Liver (tissue), 9 donors: ENCODE data around the gene B9D1. TPM values are rescaled to one million over a fixed set of nuclear protein-coding genes. Genes with fewer than 3 reads are reported as not detected.

Experiments used
- DNase-seq: peaks from one replicate; pipeline ENCODE4 v3.0.0-alpha.2; 2017; ENCODE audit warnings: low spot score
- H3K27ac ChIP-seq, 2 donors: one replicate each; pipeline ENCODE4 v1.7.0; 2013; ENCODE audit warnings: inconsistent platforms in 2 of 2, low read length in 2 of 2, control low read depth in 1 of 2, low read depth in 1 of 2, mild to moderate bottlenecking in 1 of 2
- H3K27me3 ChIP-seq, 4 donors: one replicate each; pipeline versions ENCODE4 v1.6.1 to v1.7.0; 2013; ENCODE audit warnings: low read length in 3 of 4, inconsistent platforms in 1 of 4, mild to moderate bottlenecking in 1 of 4, moderate library complexity in 1 of 4; ENCODE audit not compliant: control insufficient read depth in 4 of 4, insufficient read depth in 4 of 4
- H3K36me3 ChIP-seq, 4 donors: one replicate each; pipeline versions ENCODE4 v1.6.1 to v1.7.0; 2013; ENCODE audit warnings: low read length in 3 of 4, mild to moderate bottlenecking in 3 of 4, low read depth in 1 of 4, moderate library complexity in 1 of 4; ENCODE audit not compliant: control insufficient read depth in 4 of 4, insufficient read depth in 3 of 4
- H3K4me1 ChIP-seq, 4 donors: one replicate each; pipeline versions ENCODE4 v1.6.1 to v1.7.0; 2013; ENCODE audit warnings: low read length in 3 of 4, mild to moderate bottlenecking in 3 of 4, moderate library complexity in 1 of 4; ENCODE audit not compliant: control insufficient read depth in 4 of 4, insufficient read depth in 4 of 4
- H3K4me3 ChIP-seq, 3 donors: one replicate each; pipeline versions ENCODE4 v1.6.1 to v1.7.0; 2013; ENCODE audit warnings: low read length in 3 of 3, control low read depth in 1 of 3, low read depth in 1 of 3, mild to moderate bottlenecking in 1 of 3
- H3K9ac ChIP-seq, 2 donors: one replicate each; pipeline ENCODE4 v1.7.0; 2013; ENCODE audit warnings: low read length in 2 of 2, mild to moderate bottlenecking in 2 of 2, moderate library complexity in 2 of 2, control low read depth in 1 of 2, low read depth in 1 of 2
- H3K9me3 ChIP-seq, 4 donors: one replicate each; pipeline versions ENCODE4 v1.6.1 to v1.7.0; 2013; ENCODE audit warnings: low read length in 3 of 4; ENCODE audit not compliant: control insufficient read depth in 4 of 4
- ATF3 ChIP-seq: IDR thresholded peaks from 2 replicates; pipeline ENCODE4 v1.6.1; 2016; ENCODE audit warnings: antibody characterized with exemption
- EGR1 ChIP-seq, 2 donors: IDR thresholded peaks; 2 replicates each; pipeline ENCODE4 v1.6.1; 2016 to 2018; ENCODE audit warnings: antibody characterized with exemption in 2 of 2, low read depth in 2 of 2
- FOXA1 ChIP-seq: IDR thresholded peaks from 2 replicates; pipeline ENCODE4 v1.6.1; 2016; ENCODE audit warnings: antibody characterized with exemption
- FOXA2 ChIP-seq: IDR thresholded peaks from 2 replicates; pipeline ENCODE4 v1.6.1; 2016; ENCODE audit warnings: antibody characterized with exemption
- GABPA ChIP-seq, 2 donors: IDR thresholded peaks in 1 of 2; conservative IDR thresholded peaks in 1 of 2; 2 replicates each; pipeline ENCODE4 v1.6.1; 2016; ENCODE audit warnings: antibody characterized with exemption in 2 of 2, mild to moderate bottlenecking in 1 of 2, moderate library complexity in 1 of 2
- HNF4G ChIP-seq: IDR thresholded peaks from 2 replicates; pipeline ENCODE4 v1.6.1; 2016; ENCODE audit warnings: antibody characterized with exemption
- JUND ChIP-seq, 2 donors: IDR thresholded peaks; 2 replicates each; pipeline ENCODE4 v1.6.1; 2016; ENCODE audit warnings: antibody characterized with exemption in 2 of 2
- NR2F2 ChIP-seq: IDR thresholded peaks from 2 replicates; pipeline ENCODE4 v1.6.1; 2016; ENCODE audit warnings: antibody characterized with exemption
- RAD21 ChIP-seq, 2 donors: IDR thresholded peaks; 2 replicates each; pipeline ENCODE4 v1.6.1; 2016; ENCODE audit warnings: antibody characterized with exemption in 2 of 2, mild to moderate bottlenecking in 2 of 2
- RXRA ChIP-seq, 2 donors: IDR thresholded peaks; 2 replicates each; pipeline ENCODE4 v1.6.1; 2017 to 2018; ENCODE audit warnings: antibody characterized with exemption in 2 of 2, mild to moderate bottlenecking in 1 of 2
- TAF1 ChIP-seq: conservative IDR thresholded peaks from 2 replicates; pipeline ENCODE4 v1.6.1; 2016; ENCODE audit warnings: antibody characterized with exemption, mild to moderate bottlenecking
- YY1 ChIP-seq: IDR thresholded peaks from 2 replicates; pipeline ENCODE4 v1.6.1; 2016; ENCODE audit warnings: antibody characterized with exemption, mild to moderate bottlenecking
- ZBTB33 ChIP-seq: IDR thresholded peaks from 2 replicates; pipeline ENCODE4 v1.6.1; 2016; ENCODE audit warnings: antibody characterized with exemption
- WGBS: extraction: QIAGEN DNeasy Blood & Tissue Kit; methylation state at CpG from one replicate; pipeline ENCODE4 v1.1.7; 2013; 5-methylcytosine and 5-hydroxymethylcytosine counted together
- polyA plus RNA-seq, 2 donors: library from polyadenylated mRNA; stranded (reverse) in 1 of 2; unstranded in 1 of 2; fragments of 200-250 nt in 1 of 2; fragments of >200 nt in 1 of 2; fragmentation: Nextera tagmentation in 1 of 2; extraction: Ambion mirVana in 1 of 2; gene quantifications; one replicate each; pipeline versions ENCODE4 v1.2.1 to v1.2.3, GENCODE V29; 2013 to 2015
- total RNA-seq, 2 donors: library from RNA; depleted of rRNA; stranded (reverse); fragments of >200 nt; gene quantifications; one replicate each; pipeline ENCODE4 v1.2.3, GENCODE V29; 2014
- TF ChIP-seq, protein P1 (sequence below): IDR thresholded peaks from 2 replicates; pipeline ENCODE4 v1.6.1; 2016; ENCODE audit warnings: antibody characterized with exemption
- TF ChIP-seq, protein P2 (sequence below): fragments of 150-350 bp; IDR thresholded peaks from 2 replicates; pipeline ENCODE4 v1.5.1; 2017; ENCODE audit warnings: improper control_type of control experiment, low read depth, low read length; ENCODE audit not compliant: missing input control
- donor health status: healthy.
- donor health status: healthy.
- donor health status: healthy.
- donor health status: healthy.
- donor health status: healthy.

Gene B9D1
- total and polyA plus RNA-seq, 4 donors = 8.4 to 22.0 (median 10.8) TPM

GRCh38 chr17:19322861-19323260 lies 39.7 kb downstream of the B9D1 start:
- TF ChIP-seq TAF1 (no peak), RXRA (IDR thresholded peaks at IDR 0.05) (no peak), NR2F2 (no peak), FOXA2 (no peak), HNF4G (no peak), YY1 (no peak), ZBTB33 (no peak), RAD21 (IDR thresholded peaks at IDR 0.05) (no peak), GABPA (IDR thresholded peaks at IDR 0.05 in 1 of 2, conservative IDR thresholded peaks at IDR 0.05 in 1 of 2) (no peak)
- TF ChIP-seq, protein P1, sequence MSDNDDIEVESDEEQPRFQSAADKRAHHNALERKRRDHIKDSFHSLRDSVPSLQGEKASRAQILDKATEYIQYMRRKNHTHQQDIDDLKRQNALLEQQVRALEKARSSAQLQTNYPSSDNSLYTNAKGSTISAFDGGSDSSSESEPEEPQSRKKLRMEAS = no peak
- TF ChIP-seq, protein P2, sequence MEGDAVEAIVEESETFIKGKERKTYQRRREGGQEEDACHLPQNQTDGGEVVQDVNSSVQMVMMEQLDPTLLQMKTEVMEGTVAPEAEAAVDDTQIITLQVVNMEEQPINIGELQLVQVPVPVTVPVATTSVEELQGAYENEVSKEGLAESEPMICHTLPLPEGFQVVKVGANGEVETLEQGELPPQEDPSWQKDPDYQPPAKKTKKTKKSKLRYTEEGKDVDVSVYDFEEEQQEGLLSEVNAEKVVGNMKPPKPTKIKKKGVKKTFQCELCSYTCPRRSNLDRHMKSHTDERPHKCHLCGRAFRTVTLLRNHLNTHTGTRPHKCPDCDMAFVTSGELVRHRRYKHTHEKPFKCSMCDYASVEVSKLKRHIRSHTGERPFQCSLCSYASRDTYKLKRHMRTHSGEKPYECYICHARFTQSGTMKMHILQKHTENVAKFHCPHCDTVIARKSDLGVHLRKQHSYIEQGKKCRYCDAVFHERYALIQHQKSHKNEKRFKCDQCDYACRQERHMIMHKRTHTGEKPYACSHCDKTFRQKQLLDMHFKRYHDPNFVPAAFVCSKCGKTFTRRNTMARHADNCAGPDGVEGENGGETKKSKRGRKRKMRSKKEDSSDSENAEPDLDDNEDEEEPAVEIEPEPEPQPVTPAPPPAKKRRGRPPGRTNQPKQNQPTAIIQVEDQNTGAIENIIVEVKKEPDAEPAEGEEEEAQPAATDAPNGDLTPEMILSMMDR = no peak
- 98% methylated on average over 1 of the region's 1 CpG for WGBS
- no peaks in the 10 kb centered on the region for H3K27me3 ChIP-seq
- no peaks in the 10 kb centered on the region for H3K36me3 ChIP-seq
- DNase-seq = no peak
- H3K27ac ChIP-seq = no peak overlapping the region
- H3K9ac ChIP-seq = no peak overlapping the region
- H3K9me3 ChIP-seq = peaks cover 0 to 4% (median 0%) of the 10 kb centered on the region in 4 donors
- H3K4me3 ChIP-seq = no peak overlapping the region
- peaks cover 0 to 5% (median 2%) of the 10 kb centered on the region in 4 donors for H3K4me1 ChIP-seq

GRCh38 chr17:19322129-19322505 lies 40.4 kb downstream of the B9D1 start:
- no peak for DNase-seq
- H3K27ac ChIP-seq = no peak overlapping the region

DNA sequence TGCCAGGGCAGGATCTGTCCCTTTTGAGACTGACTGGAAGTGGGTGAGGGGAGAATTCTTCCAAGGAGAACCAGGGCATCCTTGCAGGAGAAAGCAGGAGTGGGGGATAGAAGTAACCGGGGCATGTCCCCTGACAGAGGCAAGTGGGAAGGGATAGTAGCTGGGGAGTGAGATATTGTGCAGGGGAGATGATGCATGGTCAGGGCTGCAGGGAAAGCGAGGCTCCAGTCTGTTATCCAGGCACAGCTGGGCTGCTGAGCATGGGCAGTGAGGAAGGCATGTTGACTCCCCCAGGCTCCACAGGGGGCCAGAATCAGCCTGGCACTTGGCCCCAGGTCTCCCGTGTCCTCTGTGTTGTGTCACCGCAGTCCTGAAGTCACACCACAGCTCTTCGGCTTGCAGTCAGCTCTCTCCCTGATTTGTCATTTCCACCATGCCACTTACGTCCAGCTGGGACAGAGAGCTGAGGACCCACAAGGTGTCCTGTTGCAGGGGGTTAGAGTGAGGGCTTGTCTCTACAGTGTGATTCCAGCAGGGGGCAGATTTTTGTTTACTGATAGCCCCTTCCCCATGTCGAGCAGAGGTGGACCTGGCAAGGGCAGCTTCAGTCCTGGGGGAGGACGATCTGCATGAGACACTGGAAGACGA lies 40.9 kb downstream of the B9D1 start:
- H3K36me3 ChIP-seq = no peaks in the 10 kb centered on the region
- H3K27ac ChIP-seq = no peak overlapping the region
- H3K4me1 ChIP-seq = peaks cover 0 to 17% (median 9%) of the 10 kb centered on the region in 4 donors
- H3K4me3 ChIP-seq = no peak overlapping the region
- no peak overlapping the region for H3K9ac ChIP-seq
- H3K9me3 ChIP-seq = peaks cover 0 to 4% (median 0%) of the 10 kb centered on the region in 4 donors
- WGBS = 91% methylated on average over 9 of the region's 9 CpGs
- DNase-seq = no peak
- no peaks in the 10 kb centered on the region for H3K27me3 ChIP-seq
- TF ChIP-seq HNF4G = no peak
- no peak for TF ChIP-seq TAF1
- TF ChIP-seq, protein P1 = no peak
- TF ChIP-seq ZBTB33 = no peak
- no peak for TF ChIP-seq EGR1 (IDR thresholded peaks at IDR 0.05; ENCODE audit: low read depth in 2 of 2)
- TF ChIP-seq, protein P2 = no peak
- TF ChIP-seq JUND (IDR thresholded peaks at IDR 0.05) = no peak
- TF ChIP-seq NR2F2 = no peak
- no peak for TF ChIP-seq FOXA1
- no peak for TF ChIP-seq FOXA2
- TF ChIP-seq RXRA (IDR thresholded peaks at IDR 0.05) = no peak

More at GRCh38 chr17:19322129-19322505, 40.4 kb downstream of the B9D1 start:
- H3K27me3 ChIP-seq = no peaks in the 10 kb centered on the region
- peaks cover 0 to 4% (median 0%) of the 10 kb centered on the region in 4 donors for H3K9me3 ChIP-seq
- H3K4me3 ChIP-seq = no peak overlapping the region
- 84% methylated on average over 5 of the region's 5 CpGs for WGBS
- H3K9ac ChIP-seq = no peak overlapping the region
- peaks cover 0 to 12% (median 7%) of the 10 kb centered on the region in 4 donors for H3K4me1 ChIP-seq
- TF ChIP-seq ATF3 = no peak
- H3K36me3 ChIP-seq = no peaks in the 10 kb centered on the region
